Measurements from ENCODE around the gene PRCD. TPM values are rescaled to one million over a fixed set of nuclear protein-coding genes. Genes with fewer than 3 reads are reported as not detected.

The PRCD gene, protein sequence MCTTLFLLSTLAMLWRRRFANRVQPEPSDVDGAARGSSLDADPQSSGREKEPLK
- total RNA-seq, result 1 to 10 TPM; 1.6 to 4.7 TPM
- long read RNA-seq, donor 1, partial matches to known transcripts, result 0 of 2 reads
- long read RNA-seq, donor 1, other reads (novel, unspliced or antisense), result 2 of 2 reads
- long read RNA-seq, donor 2, result 0 reads

DNA sequence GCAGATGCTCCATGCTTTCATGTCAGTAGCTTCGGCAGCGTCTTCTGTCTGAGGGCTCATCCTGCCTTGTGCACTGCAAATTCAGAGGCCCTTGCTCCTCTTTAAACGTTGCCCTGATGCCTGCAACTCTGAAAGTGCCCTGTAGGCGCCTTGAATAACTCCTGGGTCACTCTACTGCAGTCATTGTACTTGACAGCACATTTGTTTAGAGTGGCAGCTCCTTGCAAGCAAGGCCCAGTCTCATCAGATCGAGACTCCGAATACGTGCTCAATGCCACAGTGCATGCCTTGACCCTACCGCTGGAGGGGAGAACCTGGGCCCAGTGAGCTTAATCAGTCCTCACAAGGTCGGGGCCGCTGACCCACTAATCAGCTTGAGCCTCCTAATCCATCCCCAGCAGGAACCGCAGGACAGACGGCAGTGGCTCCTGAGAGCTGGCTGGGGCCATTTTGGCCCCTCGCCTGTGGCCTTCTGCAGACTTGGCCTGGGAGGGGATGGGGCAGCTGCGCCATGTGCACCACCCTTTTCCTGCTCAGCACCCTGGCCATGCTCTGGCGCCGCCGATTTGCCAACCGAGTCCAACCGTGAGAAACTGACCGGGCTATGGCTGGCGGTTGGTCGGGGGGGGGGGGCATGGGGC, at the start of gene PRCD:
Gene PRCD (plus strand): TSS at position 414 of the 641 bp plus-strand sequence. CDS start 98 bp downstream, at position 512.
- peak; percentile 60 for DNase-seq (ENCODE audit: low spot score)
- intact Hi-C loops (cut with DNase I), result no loop called here

DNA sequence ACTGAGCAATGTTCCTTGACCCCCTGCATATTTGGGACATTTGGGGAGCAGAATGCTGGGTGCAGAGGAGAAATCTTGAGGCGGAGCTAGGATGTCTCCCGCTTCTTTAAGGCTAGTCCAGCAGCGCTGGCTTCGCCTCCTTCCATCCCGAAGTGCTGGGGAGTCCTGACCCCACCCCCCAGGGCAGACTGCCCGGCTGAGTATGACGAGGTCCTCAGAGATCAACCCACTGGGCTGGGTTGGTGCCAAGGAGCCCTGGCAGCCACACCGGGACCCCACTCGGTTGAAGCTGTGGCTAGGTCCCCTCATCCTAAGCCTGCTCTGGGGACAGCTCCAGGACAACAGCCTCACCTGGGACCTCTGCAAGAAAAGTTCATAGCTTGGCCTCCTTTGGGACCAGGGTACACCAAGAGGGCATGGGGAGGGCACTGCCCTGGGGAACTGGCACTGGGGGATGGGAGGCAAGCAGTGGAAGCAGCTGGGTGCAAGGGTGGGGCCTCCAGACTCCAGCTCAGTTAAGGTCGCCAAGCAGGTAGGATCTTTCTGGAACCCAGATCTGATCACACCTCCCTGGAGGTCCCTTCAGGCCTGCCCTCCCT, 49.6 kb upstream of the PRCD start:
- no peak for DNase-seq (ENCODE audit: low spot score)
- intact Hi-C loops (cut with DNase I), result no loop called here

DNA sequence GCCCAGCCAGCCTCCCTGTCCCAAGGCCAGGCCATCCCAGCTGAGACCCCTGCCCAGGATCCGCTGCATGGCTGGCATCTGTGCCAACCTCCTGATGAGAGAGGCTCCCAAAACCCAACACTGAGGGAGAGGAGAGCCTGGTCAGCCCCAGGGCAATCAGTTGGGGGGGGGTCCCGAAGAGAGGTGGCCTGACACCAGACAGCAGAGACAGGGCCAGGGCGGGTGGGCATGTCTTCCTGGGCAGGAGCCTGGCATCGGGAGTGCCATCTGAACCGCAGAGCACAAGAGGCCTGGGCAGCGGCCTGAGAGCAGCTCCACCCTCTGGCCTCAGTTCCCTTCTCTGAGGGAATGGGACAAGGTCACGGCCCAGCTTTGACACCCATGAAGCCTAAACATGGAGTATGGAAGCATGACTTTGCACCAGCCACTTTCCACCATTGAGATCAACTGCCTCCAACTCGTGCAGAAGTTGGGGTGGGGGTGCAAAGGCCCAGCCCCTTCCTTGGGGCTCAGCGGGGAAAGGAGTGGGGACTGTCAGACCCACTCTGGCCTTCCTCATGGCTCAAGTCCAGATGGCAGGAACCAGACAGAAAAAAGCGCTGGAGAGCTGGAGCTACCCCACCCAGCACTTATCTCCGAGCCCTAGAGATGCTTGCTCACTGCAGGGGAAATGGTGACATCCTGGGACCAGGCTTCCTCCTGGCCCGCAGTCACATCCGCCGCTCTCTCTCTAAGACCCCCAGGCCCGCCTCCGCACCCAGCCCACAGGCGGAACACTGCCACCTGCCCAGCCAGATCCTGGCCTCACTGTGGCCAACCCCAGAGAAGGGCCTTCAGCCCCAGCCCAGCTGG, 48.3 kb upstream of the PRCD start:
- intact Hi-C loops (cut with DNase I), result no loop called here
- DNase-seq (ENCODE audit: low spot score), result no peak

DNA sequence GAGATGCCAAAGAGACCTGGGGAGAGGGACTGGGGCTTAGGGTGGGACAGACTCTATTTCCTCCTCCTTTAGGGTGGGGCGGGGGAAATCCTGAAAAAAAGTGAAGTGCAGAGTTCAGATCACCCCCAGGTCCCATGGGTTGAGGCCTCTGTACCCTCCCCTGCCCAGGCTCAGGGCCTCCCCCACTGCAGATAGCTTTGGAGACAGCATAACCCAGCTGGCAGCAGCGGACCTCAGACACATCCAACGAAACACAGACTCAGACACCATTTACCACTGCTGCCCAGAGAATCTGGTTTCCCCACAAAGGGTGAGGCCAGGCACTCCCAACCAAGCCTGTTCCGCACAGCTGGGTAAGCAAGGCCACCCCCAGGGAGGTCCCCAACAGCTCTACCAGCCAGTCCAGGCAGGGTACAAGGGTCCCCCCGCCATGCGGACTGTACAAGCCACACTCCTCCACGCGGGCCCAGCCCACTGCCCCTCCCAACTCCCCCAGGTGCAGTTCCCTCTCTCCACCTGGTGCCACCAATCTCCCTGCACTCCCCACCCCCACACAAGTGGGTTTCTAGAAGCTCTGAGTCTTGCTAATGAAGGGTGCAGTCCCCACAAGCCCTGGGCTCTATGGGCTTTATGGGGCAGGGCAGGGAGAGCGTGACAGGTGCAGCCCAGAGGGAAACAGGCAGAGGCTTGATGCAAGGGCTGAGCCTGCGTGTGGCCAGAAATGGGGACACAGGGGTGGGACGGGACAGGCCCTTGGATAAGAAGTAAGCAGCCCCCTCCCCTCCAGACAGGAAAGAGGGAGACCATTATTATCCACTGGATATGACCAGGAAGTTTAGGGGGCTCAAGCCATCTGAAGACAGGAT, 47.5 kb upstream of the PRCD start:
- intact Hi-C loops (cut with DNase I), result no loop called here
- DNase-seq (ENCODE audit: low spot score), result no peak

DNA sequence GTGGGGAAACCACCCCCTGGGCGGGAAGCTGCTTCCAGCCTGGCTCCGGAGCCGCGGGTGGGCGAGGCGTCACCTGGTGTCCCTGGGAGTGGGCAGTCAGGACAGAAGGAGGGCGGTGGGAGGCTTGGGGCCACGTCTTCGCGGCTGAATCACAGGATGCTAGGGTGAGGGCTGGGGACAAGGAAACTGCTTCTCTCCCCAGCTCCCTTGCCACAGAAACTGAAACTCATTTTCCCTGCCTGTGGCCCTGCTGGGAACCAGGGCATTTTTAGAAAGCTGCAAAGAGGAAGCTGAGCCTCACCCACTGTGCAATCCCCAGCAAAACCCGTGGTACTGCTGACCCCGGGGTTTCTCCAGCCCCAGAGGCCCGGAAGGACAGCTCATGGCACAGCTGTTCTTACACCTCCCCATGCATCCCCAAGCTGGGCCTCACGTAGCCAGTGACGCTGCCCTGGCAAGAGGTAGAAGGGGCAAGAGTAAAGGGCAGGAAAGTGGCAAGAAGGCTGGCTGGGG, 46.8 kb upstream of the PRCD start:
- DNase-seq (ENCODE audit: low spot score), result peak; percentile 95
- intact Hi-C loops (cut with DNase I), result no loop called here

DNA sequence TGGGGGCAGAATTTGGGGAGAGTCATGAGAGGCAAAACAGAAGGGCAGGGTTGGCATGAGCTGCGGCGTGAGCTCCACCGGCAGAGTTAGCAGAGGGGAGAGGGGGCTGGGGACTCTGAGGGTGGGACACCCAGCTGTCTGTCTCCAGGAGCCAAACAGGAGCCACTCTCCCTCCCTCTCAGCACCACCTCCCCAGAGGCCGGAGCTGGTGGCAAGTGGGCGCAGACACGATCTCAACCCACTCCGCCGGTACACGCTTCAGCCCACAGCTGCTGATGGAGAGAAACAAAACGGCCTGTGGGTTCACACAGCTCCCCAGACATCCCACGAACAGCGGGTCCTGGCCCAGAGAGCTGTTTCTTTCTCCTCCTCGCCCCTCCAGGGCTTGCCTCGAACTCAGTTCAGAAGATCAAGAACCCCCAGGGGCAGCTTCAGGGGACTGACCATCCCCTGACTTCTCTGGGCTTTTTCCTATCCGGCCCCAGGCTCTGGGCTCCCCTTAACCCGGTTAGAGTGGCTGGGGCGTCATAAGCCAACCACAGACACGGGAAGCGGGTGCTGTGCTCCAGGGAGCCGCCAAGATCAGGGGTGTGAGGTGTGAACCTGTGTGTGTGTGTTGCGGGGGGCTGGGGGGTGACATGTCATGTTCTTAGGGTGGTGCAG, 46.2 kb upstream of the PRCD start:
- DNase-seq (ENCODE audit: low spot score), result no peak
- intact Hi-C loops (cut with DNase I), result no loop called here

DNA sequence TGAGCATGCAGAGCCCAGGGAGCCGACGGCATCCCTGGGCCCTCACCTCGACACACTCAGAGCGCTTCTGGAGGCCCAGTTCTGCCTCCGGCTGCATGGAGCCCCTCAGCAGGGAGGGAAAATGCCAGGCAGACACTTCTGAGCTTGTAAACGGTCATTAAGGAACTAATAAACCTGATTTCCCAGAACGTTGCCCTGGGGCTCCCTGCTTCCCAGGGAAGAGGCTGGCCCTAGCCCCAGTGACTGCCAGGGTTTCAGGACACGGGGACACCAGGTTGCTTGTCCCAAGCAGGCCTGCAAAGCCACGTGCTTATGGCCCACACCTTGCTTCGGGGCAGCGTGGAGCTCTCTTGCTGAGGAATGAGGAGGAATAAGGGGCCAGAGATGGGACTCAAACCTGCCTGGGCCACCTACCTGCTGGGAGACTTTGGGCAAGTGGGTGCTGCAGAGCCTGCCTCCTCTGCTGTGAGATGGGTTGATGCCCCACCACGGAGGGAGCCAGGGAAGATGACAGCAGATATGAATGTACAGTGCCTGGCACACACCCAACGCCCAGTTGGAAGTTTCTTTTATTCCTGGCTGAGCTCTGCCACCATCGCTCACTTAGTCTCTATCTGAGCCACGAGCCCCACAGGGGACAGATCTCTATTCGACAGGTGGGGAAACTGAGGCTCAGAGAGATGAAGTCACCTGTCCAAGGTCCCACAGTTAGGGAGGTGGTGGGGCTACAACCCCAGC, 44.0 kb upstream of the PRCD start:
- intact Hi-C loops (cut with DNase I), result no loop called here
- DNase-seq (ENCODE audit: low spot score), result no peak

DNA sequence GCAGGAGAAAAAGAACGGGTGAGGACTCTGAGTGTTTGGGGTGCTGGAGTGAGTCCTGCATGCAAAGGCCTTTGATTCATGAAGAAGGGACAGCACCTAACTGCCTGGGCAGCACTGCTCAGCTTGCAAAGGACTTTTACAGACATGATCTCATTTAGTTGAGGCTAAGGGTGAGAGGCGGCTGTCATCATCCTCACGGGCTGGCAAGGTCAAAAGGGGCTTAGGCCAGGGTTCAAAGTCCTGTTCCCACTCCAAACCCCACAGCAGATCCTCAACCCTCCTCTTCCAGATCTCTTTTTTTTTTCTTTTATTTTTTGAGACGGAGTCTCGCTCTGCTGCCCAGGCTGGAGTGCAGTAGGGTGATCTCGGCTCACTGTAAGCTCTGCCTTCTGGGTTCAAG, 43.4 kb upstream of the PRCD start:
- intact Hi-C loops (cut with DNase I), result no loop called here

DNA sequence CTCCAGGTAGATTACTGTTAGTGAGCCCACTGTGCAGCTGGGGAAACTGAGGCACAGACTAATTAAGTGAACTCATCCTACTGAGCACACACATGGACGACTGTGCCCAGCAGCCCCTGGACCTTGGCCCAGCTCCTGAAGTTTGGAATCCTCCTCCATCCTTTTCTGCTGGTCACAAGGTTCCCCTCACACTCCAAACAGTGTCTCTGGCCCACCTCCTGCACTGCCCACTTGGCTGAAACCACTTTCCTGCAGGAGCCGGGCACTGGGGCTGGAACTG, 42.2 kb upstream of the PRCD start:
- DNase-seq (ENCODE audit: low spot score), result no peak
- intact Hi-C loops (cut with DNase I), result no loop called here

More for the DNA sequence above, 43.4 kb upstream of the PRCD start:
- no peak for DNase-seq (ENCODE audit: low spot score)

DNA sequence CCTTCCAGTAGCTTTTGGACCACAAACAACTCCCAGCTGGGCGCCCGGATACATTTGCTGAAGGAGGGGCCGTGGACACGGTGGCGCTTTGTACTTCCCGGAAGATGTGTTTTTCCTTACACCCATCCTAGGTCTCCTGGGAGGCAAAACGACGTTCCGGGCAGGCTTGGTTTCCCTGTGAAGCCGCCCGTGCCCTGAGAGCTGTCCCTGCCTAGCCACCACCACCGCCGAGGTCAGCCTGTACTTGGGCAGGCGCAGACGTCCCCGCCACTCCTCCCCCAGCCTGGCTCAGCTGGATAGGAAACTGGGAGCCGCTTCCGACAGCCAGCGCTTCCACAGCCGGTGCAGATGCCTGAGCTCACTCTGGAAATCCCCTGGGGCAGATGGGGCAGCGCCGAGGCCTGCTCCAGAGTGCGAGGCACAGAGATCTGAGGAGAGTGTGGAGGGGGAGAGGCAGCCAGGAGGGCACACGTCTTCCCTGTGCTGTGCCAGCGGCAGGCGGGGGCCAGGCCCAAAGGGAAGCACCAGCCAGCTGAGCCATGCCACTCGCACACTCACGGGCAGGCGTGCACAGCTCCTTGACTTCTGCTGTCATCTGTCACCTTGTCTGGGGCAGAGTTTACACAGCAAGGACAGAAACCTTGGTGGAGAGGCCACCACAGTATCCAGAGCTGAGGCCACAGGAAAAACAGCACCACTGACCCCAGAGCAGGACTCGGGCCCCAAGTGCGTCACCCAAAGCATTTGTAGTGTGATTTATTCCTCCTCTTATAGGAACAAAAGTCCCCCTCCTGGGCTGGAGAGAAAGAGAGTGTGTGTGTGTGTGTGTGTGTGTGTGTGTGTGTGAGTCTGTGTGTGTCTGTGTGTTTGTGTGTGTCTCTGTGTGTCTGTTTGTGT, 41.6 kb upstream of the PRCD start:
- intact Hi-C loops (cut with DNase I), result no loop called here
- DNase-seq (ENCODE audit: low spot score), result peak; percentile 92

DNA sequence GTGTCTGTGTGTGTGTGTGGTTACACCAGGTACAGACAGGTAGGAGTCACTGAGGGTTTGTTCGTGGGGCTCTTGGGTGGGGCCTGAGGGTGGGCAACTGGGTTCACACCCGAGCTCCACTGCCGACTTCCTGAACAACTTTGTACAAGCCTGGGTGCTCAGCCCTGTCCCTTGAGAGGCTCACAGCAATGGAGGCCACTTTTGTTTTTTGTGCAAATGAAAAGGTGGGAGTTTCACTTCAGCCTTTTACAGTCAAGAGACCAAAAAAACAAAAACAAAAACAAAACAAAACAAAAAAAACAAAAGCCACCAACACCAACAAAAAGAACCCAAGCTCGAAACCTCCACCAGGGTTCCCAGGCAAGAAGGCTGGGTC, 41.0 kb upstream of the PRCD start:
- no peak for DNase-seq (ENCODE audit: low spot score)
- intact Hi-C loops (cut with DNase I), result no loop called here

DNA sequence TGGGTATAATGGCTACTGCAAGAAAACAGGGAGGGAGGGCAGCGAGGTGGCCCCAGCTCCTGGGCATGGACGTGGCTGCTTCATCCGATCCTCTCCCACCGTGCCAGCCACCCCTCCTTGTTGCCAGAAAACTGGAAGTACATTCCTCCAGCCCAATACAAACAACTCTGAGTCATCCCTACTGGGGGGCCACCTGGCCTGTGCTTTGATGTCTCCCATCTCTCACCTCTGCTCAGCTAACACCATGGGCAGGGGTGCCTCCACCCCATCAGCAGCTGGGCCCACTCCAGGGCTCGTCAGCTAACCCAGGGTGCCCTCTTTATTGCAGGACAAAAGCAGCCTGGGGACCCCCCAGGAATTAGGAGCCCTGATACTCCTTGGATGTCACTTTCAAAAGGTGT, 40.6 kb upstream of the PRCD start:
- DNase-seq (ENCODE audit: low spot score), result peak; percentile 74
- intact Hi-C loops (cut with DNase I), result no loop called here

DNA sequence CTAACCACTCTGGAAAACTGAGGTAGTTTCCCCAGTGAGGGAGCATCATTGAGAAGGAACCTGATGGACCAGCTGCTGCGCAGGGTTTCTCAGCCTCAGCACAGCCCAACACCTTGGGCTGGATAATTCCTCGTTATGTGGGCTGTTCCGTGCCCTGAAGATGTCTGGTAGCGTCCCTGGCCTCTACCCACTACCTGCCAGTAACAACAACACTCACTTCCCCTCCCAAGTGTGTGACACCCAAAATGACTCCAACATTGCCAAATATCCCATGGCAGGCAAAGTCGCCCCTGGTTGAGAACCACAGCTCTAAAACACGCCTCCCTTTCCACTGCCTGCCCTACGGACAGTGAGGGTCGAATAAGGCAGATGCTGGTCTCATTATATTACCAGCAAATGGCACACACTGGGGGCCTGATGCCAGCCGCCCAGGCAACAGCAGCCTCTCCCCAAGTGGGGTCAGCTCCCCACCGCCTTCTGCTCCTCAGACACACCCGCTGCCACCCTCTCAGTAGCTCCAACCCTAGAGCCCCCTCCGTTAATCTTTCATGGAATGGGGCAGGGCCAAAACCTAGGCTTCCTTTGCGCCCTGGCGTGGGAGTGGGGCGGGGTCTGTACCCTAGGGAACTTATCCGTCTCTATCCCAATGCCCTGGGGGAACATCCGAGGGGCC, 39.6 kb upstream of the PRCD start:
- intact Hi-C loops (cut with DNase I), result loop anchor here in 1 of 2 donors (2.0 kb wide), 1 partner anchor 63 kb away; no protein-coding TSS in a partner anchor
- DNase-seq (ENCODE audit: low spot score), result no peak

DNA sequence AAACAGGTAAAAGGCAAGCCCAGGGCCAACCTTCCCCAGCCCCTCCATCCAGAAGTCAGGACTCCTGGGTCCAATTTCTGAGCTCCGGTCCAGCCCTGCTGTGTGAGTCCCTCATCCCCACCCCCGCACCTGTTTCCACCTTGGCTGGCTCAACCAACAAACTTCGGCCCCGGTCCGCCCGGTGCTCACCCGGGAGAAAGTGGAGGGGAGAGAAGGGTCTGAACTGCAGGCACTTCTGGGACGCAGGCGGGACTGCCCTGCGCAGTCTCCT, 39.2 kb upstream of the PRCD start:
- intact Hi-C loops (cut with DNase I), result loop anchor here in 1 of 2 donors (2.0 kb wide), 1 partner anchor 62 kb away; no protein-coding TSS in a partner anchor
- DNase-seq (ENCODE audit: low spot score), result no peak

DNA sequence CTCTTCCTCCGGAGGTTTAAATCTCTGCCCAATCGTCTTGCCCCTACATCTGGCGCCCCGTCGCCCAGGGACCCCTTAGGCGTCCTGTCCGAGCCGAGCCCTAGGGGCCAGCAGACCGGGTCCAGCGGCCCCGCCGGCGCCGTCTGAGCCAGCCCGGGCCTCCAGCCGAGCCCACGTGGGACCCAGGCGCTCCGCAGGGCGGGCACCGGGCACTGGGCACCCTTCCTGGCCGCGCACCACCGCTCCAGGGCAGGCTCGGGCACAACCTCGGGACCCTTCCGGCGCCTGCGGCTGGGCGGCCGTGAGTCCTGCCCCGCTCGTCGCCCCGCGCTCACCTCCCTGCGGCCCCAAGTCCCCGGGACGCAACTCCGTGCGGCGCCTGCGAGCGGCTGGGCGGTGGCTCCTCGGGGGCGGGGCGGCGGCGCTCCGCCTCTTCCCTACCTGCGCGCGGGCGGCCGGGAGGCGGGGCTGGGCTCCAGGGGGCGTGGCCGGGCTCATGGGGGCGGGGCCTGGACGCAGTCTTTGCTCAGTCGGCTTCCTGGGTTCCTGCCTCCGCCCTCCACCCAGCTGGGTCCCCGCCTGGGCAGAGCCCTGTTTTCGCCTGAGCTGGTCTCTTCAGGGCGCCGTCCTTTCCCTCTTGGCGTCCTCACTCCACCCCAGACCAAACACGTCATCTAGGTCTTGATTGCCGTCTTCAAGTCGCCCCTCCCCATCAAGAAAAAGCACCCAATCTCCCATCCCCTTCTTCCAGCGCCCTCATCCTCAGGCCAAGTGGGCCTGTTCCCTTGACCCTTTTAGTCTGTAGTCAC, 38.6 kb upstream of the PRCD start, which contains the start of gene RHBDF2:
Gene RHBDF2 (minus strand): TSS at position 406 of the 809 bp plus-strand sequence. CDS start 19,899 bp downstream, outside the sequence.
- intact Hi-C loops (cut with DNase I), result loop anchor here in 1 of 2 donors (2.0 kb wide), 1 partner anchor 62 kb away; no protein-coding TSS in a partner anchor
- peak; percentile 97 for DNase-seq (ENCODE audit: low spot score)
